Measurements from ENCODE around the gene PHF20.
"Not testable (repeated sequence)": the region's sequence is repeated elsewhere in the genome, so short reads cannot be mapped to it uniquely, and the experiment has no call there.

PHF20 gene

GRCh38 chr20:35877611-35878010, 105.8 kb downstream of the PHF20 start:
- peak overlapping the region; percentile 100 for H3K27ac ChIP-seq (ENCODE audit: poor library complexity, severe bottlenecking)
- peaks cover 82% of the 10 kb centered on the region for H3K4me1 ChIP-seq (ENCODE audit: insufficient read depth, poor library complexity, severe bottlenecking)
- no peak for ATAC-seq (ENCODE audit: low read depth)
- H3K4me3 ChIP-seq (ENCODE audit: severe bottlenecking) = no peak overlapping the region
- H3K9me3 ChIP-seq (ENCODE audit: severe bottlenecking) = no peaks in the 10 kb centered on the region
- no peaks in the 10 kb centered on the region for H3K27me3 ChIP-seq (ENCODE audit: insufficient read depth, poor library complexity, severe bottlenecking)
- no peak for TF ChIP-seq CTCF (IDR thresholded peaks at IDR 0.05; ENCODE audit: poor library complexity, severe bottlenecking)
- H3K36me3 ChIP-seq (ENCODE audit: low read depth) = peaks cover 30% of the 10 kb centered on the region
- DNase-seq (ENCODE audit: low spot score) = no peak

GRCh38 chr20:35878113-35878625, 106.4 kb downstream of the PHF20 start:
- Histone ChIP-seq H3K4me1 (ENCODE audit: insufficient read depth, poor library complexity, severe bottlenecking) (peaks cover 82% of the 10 kb centered on the region), H3K27me3 (ENCODE audit: insufficient read depth, poor library complexity, severe bottlenecking) (no peaks in the 10 kb centered on the region), H3K27ac (ENCODE audit: poor library complexity, severe bottlenecking) (peak overlapping the region; percentile 100), H3K36me3 (ENCODE audit: low read depth) (peaks cover 28% of the 10 kb centered on the region), H3K4me3 (ENCODE audit: severe bottlenecking) (no peak overlapping the region), H3K9me3 (ENCODE audit: severe bottlenecking) (no peaks in the 10 kb centered on the region)
- TF ChIP-seq CTCF (IDR thresholded peaks at IDR 0.05; ENCODE audit: poor library complexity, severe bottlenecking) = no peak
- DNase-seq (ENCODE audit: low spot score) (no peak), ATAC-seq (ENCODE audit: low read depth) (no peak)

GRCh38 chr20:35881676-35882075, 109.9 kb downstream of the PHF20 start:
- H3K27ac ChIP-seq (ENCODE audit: poor library complexity, severe bottlenecking) = peak overlapping the region; percentile 100

DNA sequence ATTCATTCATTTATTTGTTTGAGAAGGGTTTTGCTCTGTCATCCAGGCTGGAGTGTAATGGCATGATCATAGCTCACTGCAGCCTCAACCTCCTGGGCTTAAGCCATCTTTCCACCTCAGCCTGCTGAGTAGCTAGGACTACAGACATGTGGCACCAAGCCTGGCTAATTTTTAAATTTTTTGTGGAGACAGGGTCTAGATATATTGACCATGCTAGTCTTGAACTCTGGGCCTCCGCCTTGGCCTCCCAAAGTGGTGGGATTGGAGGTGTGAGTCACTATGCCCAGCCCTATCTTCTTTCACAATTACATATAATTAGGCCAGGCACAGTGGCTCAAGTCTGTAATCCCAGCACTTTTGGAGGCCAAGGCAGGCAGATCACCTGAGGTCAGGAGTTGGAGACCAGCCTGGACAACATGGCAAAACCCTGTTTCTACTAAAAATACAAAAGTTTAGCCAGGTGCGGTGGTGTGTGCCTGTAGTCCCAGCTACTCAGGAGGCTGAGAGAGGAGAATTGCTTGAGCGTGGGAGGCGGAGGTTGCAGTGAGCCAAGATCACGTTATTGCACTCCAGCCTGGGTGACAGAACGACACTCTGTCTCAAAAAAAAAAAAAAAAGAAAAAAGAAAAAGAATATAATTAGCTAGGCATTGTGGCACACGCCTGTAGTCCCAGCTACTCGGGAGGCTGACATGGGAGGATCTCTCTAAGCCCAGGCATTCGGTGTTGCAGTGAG, 110.8 kb downstream of the PHF20 start:
- Histone ChIP-seq H3K36me3 (ENCODE audit: low read depth) (peaks cover 32% of the 10 kb centered on the region), H3K27ac (ENCODE audit: poor library complexity, severe bottlenecking) (peak overlapping the region; percentile 100), H3K4me1 (ENCODE audit: insufficient read depth, poor library complexity, severe bottlenecking) (peaks cover 72% of the 10 kb centered on the region)
- not testable (repeated sequence) for H3K9me3 ChIP-seq (ENCODE audit: severe bottlenecking); ATAC-seq (ENCODE audit: low read depth); DNase-seq (ENCODE audit: low spot score); H3K4me3 ChIP-seq (ENCODE audit: severe bottlenecking); H3K27me3 ChIP-seq (ENCODE audit: insufficient read depth, poor library complexity, severe bottlenecking)

More at GRCh38 chr20:35881676-35882075, 109.9 kb downstream of the PHF20 start:
- Histone ChIP-seq H3K36me3 (ENCODE audit: low read depth) (peaks cover 28% of the 10 kb centered on the region), H3K27me3 (ENCODE audit: insufficient read depth, poor library complexity, severe bottlenecking) (no peaks in the 10 kb centered on the region), H3K4me3 (ENCODE audit: severe bottlenecking) (no peak overlapping the region), H3K4me1 (ENCODE audit: insufficient read depth, poor library complexity, severe bottlenecking) (peaks cover 73% of the 10 kb centered on the region), H3K9me3 (ENCODE audit: severe bottlenecking) (no peaks in the 10 kb centered on the region)
- DNase-seq (ENCODE audit: low spot score) (no peak), ATAC-seq (ENCODE audit: low read depth) (no peak)
- no peak for TF ChIP-seq CTCF (IDR thresholded peaks at IDR 0.05; ENCODE audit: poor library complexity, severe bottlenecking)

GRCh38 chr20:35883336-35883777, 111.5 kb downstream of the PHF20 start:
- Histone ChIP-seq H3K4me1 (ENCODE audit: insufficient read depth, poor library complexity, severe bottlenecking) (peaks cover 64% of the 10 kb centered on the region), H3K27me3 (ENCODE audit: insufficient read depth, poor library complexity, severe bottlenecking) (no peaks in the 10 kb centered on the region), H3K27ac (ENCODE audit: poor library complexity, severe bottlenecking) (peak overlapping the region; percentile 100), H3K4me3 (ENCODE audit: severe bottlenecking) (no peak overlapping the region), H3K9me3 (ENCODE audit: severe bottlenecking) (no peaks in the 10 kb centered on the region), H3K36me3 (ENCODE audit: low read depth) (peaks cover 24% of the 10 kb centered on the region)
- no peak for TF ChIP-seq CTCF (IDR thresholded peaks at IDR 0.05; ENCODE audit: poor library complexity, severe bottlenecking)
- no peak for ATAC-seq (ENCODE audit: low read depth)
- DNase-seq (ENCODE audit: low spot score) = no peak
